Activated B cell treated with CpG ODN at 0.5 μM for 24 hours (primary cell): ENCODE results near the gene LSAMP. TPM values are rescaled to one million over a fixed set of nuclear protein-coding genes. Genes with fewer than 3 reads are reported as not detected.

Experiments
- ATAC-seq: fragments of 200-7000 bp; cut with Tn5 transposase; one replicate; pipeline ENCODE4 v1.10.0; 2021; ENCODE audit warnings: low read depth, mild to moderate bottlenecking, moderate library complexity
- CTCF ChIA-PET: fragments of 350-600 bp; sonication (Branson Sonifier 250); formaldehyde crosslinking; loops from one replicate; lab custom pipeline; 2021; ENCODE audit warnings: antibody characterized with exemption; lab: Charles Lee
- POLR2A ChIA-PET: fragments of 350-600 bp; sonication (Branson Sonifier 250); formaldehyde crosslinking; loops from one replicate; lab custom pipeline; 2021; ENCODE audit warnings: antibody characterized with exemption; lab: Charles Lee
- DNase-seq: peaks from one replicate; pipeline ENCODE4 v3.0.0; 2022
- H3K27ac Mint-ChIP-seq: one replicate; pipeline ENCODE4 v1.8.0; 2020; ENCODE audit warnings: mixed read lengths
- H3K27me3 Mint-ChIP-seq: one replicate; pipeline ENCODE4 v1.8.0; 2021; ENCODE audit warnings: mixed read lengths
- H3K36me3 Mint-ChIP-seq: one replicate; pipeline ENCODE4 v1.8.0; 2021; ENCODE audit warnings: low read depth, mixed read lengths
- H3K4me1 Mint-ChIP-seq: one replicate; pipeline ENCODE4 v1.8.0; 2021; ENCODE audit warnings: mixed read lengths
- H3K4me3 Mint-ChIP-seq: one replicate; pipeline ENCODE4 v1.8.0; 2020; ENCODE audit warnings: mild to moderate bottlenecking, mixed read lengths
- H3K9me3 Mint-ChIP-seq: one replicate; pipeline ENCODE4 v1.8.0; 2020; ENCODE audit warnings: mixed read lengths
- intact Hi-C: fragments of 100-400 bp; cut with micrococcal nuclease; formaldehyde crosslinking; loops from one replicate; pipeline ENCODE4 v1.15.1; 2024
- total RNA-seq: library from RNA; stranded (reverse); gene quantifications from 2 replicates; pipeline ENCODE4 v1.2.3, GENCODE V29; 2022
- TF ChIP-seq, protein P1 (sequence below): fragments of 200-600 bp; IDR thresholded peaks from one replicate; pipeline ENCODE4 v1.8.0; 2022; ENCODE audit warnings: antibody characterized with exemption, mild to moderate bottlenecking

Gene LSAMP
- total RNA-seq, 1 donor from 2014 or later = 0.16 TPM

DNA sequence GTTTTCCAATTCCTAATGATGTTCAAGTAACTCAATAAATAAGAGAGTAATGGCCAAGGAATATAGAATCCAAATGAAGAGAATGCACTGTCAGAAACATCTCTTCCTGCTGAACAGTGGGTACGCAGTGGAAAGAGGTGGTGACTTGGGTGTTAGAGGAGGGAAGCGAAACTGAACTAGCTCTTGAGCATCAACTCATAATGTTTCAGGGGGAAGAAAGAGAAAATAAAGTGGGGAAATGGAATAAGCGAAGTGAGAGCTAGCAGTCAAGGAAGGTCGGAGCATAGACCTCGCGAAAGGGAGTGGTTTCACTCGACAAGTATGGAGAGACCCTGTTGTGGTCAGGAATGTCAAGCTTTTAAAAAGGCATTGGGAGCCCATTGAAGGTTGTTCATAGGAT lies 512.5 kb downstream of the LSAMP start:
- Mint-ChIP-seq H3K9me3 (no peaks in the 10 kb centered on the region), H3K4me1 (peaks cover 8% of the 10 kb centered on the region), H3K36me3 (no peaks in the 10 kb centered on the region), H3K27ac (no peak overlapping the region), H3K27me3 (peaks cover 4% of the 10 kb centered on the region), H3K4me3 (no peak overlapping the region)
- TF ChIP-seq, protein P1, sequence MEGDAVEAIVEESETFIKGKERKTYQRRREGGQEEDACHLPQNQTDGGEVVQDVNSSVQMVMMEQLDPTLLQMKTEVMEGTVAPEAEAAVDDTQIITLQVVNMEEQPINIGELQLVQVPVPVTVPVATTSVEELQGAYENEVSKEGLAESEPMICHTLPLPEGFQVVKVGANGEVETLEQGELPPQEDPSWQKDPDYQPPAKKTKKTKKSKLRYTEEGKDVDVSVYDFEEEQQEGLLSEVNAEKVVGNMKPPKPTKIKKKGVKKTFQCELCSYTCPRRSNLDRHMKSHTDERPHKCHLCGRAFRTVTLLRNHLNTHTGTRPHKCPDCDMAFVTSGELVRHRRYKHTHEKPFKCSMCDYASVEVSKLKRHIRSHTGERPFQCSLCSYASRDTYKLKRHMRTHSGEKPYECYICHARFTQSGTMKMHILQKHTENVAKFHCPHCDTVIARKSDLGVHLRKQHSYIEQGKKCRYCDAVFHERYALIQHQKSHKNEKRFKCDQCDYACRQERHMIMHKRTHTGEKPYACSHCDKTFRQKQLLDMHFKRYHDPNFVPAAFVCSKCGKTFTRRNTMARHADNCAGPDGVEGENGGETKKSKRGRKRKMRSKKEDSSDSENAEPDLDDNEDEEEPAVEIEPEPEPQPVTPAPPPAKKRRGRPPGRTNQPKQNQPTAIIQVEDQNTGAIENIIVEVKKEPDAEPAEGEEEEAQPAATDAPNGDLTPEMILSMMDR = no peak
- CTCF ChIA-PET = no interaction called here
- ATAC-seq (no peak), DNase-seq (no peak)
- intact Hi-C loops = no loop called here
- POLR2A ChIA-PET = no interaction called here

DNA sequence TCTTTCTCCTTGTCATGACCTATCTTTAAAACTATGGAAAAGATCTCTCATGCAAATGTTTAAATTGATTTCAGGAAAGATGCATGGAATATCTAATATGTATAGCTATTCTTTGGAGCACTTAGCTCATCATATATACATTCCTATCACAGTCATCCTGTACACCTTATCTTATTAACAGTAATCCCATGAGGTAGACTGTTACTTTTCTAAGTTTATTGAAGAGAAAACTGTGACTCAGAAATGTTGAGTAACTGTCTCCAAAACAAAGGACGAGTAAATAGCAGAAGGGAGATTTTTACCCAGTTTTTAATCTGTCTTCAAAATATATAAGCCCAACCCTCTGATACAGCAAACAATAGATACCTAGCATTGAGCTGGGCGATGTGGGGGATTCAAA lies 513.7 kb downstream of the LSAMP start:
- H3K9me3 Mint-ChIP-seq = no peaks in the 10 kb centered on the region
- peaks cover 7% of the 10 kb centered on the region for H3K27me3 Mint-ChIP-seq
- no peaks in the 10 kb centered on the region for H3K36me3 Mint-ChIP-seq
- intact Hi-C loops = no loop called here
- ChIA-PET CTCF (no interaction called here), POLR2A (no interaction called here)
- H3K4me1 Mint-ChIP-seq = peaks cover 8% of the 10 kb centered on the region
- DNase-seq = no peak
- H3K4me3 Mint-ChIP-seq = no peak overlapping the region
- ATAC-seq = no peak
- TF ChIP-seq, protein P1 = no peak
- H3K27ac Mint-ChIP-seq = no peak overlapping the region

- TF ChIP-seq, protein P1 = no peak
- no peaks in the 10 kb centered on the region for H3K36me3 Mint-ChIP-seq
- H3K4me1 Mint-ChIP-seq = peaks cover 8% of the 10 kb centered on the region
- DNase-seq (no peak), ATAC-seq (no peak)
- H3K27me3 Mint-ChIP-seq = peaks cover 7% of the 10 kb centered on the region
- H3K27ac Mint-ChIP-seq = no peak overlapping the region
- no peaks in the 10 kb centered on the region for H3K9me3 Mint-ChIP-seq
- ChIA-PET POLR2A (no interaction called here), CTCF (no interaction called here)
- intact Hi-C loops = no loop called here
- H3K4me3 Mint-ChIP-seq = no peak overlapping the region
These were observed 514.4 kb downstream of the LSAMP start for GRCh38 chr3:115930922-115931321.

DNA sequence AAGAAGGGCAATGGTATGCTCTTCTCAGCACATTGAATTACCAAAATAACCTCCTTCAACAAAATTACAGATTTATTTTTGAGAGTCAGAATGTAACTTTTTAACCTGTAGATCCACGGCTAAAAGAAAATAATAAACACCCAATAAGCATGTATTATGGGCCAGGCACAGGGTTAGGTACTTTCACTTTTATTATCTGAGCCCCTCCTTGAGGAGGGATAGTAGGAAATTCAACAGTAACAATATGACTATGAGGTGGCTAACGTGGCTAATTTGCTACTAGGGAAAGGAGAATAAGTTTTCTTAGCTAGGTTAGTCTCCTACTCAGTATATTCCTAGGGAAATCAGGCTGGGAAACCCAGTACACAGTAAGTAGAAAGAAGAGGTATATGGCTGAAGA lies 515.1 kb downstream of the LSAMP start:
- Mint-ChIP-seq H3K27me3 (peaks cover 7% of the 10 kb centered on the region), H3K4me3 (no peak overlapping the region), H3K4me1 (peaks cover 8% of the 10 kb centered on the region), H3K9me3 (no peaks in the 10 kb centered on the region), H3K36me3 (no peaks in the 10 kb centered on the region), H3K27ac (no peak overlapping the region)
- ChIA-PET POLR2A (no interaction called here), CTCF (no interaction called here)
- ATAC-seq (no peak), DNase-seq (no peak)
- intact Hi-C loops = no loop called here
- TF ChIP-seq, protein P1 = no peak

- Mint-ChIP-seq H3K36me3 (no peaks in the 10 kb centered on the region), H3K4me3 (no peak overlapping the region), H3K4me1 (peaks cover 8% of the 10 kb centered on the region), H3K27ac (no peak overlapping the region), H3K9me3 (no peaks in the 10 kb centered on the region), H3K27me3 (peaks cover 7% of the 10 kb centered on the region)
- TF ChIP-seq, protein P1 = no peak
- ChIA-PET CTCF (interaction anchor here (0.6 kb wide), 1 partner anchor 109 kb away, joined by 3 read pairs; no protein-coding TSS in a partner anchor), POLR2A (no interaction called here)
- intact Hi-C loops = no loop called here
- DNase-seq = no peak
- no peak for ATAC-seq
These were observed 516.9 kb downstream of the LSAMP start for GRCh38 chr3:115928376-115928775.
